HL-60 (cell line): Measurements from ENCODE around the gene RAI1.

ENCODE experiments used
- DNase-seq, 2 experiments: peaks; one replicate each; pipeline ENCODE4 v3.0.0-alpha.2; 2010 to 2020; ENCODE audit warnings: low read depth in 1 of 2, low spot score in 1 of 2
- H3K27ac ChIP-seq: fragments of 250-450 bp; sonication (Bioruptor Pico); replicated peaks from 2 replicates; pipeline ENCODE4 v1.5.1; 2020; ENCODE audit warnings: mild to moderate bottlenecking, moderate library complexity
- H3K27me3 ChIP-seq: fragments of 250-450 bp; sonication (Bioruptor Pico); 2 replicates; pipeline ENCODE4 v1.5.1; 2021; ENCODE audit warnings: mild to moderate bottlenecking, moderate library complexity; ENCODE audit not compliant: insufficient read depth, poor library complexity, severe bottlenecking
- H3K4me3 ChIP-seq: replicated peaks from 2 replicates; pipeline ENCODE4 v1.5.1; 2011; ENCODE audit warnings: mild to moderate bottlenecking, control low read depth, low read length; ENCODE audit not compliant: insufficient read depth
- CTCF ChIP-seq: IDR thresholded peaks from one replicate; pipeline ENCODE4 v1.5.1; 2011; ENCODE audit warnings: low read length, control low read depth, inconsistent platforms; ENCODE audit not compliant: insufficient read depth
- GABPA ChIP-seq: IDR thresholded peaks from 2 replicates; pipeline ENCODE4 v1.6.1; 2012; ENCODE audit warnings: low read depth
- POLR2AphosphoS5 ChIP-seq: IDR thresholded peaks from 2 replicates; pipeline ENCODE4 v1.6.1; 2012; ENCODE audit warnings: low read depth
- REST ChIP-seq: IDR thresholded peaks from 2 replicates; pipeline ENCODE4 v1.6.1; 2012; ENCODE audit warnings: low read depth; ENCODE audit not compliant: insufficient replicate concordance
- SPI1 ChIP-seq: IDR thresholded peaks from 2 replicates; pipeline ENCODE4 v1.6.1; 2012; ENCODE audit warnings: low read depth, mild to moderate bottlenecking, borderline replicate concordance

Gene RAI1

GRCh38 chr17:17789828-17790636 is 108.8 kb downstream of the RAI1 start:
- Histone ChIP-seq H3K27me3 (no peaks in the 10 kb centered on the region), H3K4me3 (no peak overlapping the region), H3K27ac (no peak overlapping the region)
- TF ChIP-seq POLR2AphosphoS5 (no peak), GABPA (no peak), CTCF (no peak), SPI1 (no peak), REST (no peak)
- no peak for DNase-seq

- no peak for TF ChIP-seq POLR2AphosphoS5
- no peak for TF ChIP-seq GABPA
- DNase-seq: no peak
- H3K27me3 ChIP-seq: no peaks in the 10 kb centered on the region
- no peak overlapping the region for H3K4me3 ChIP-seq
- H3K27ac ChIP-seq: no peak overlapping the region
Observed at GRCh38 chr17:17790637-17791464, 109.6 kb downstream of the RAI1 start.

GRCh38 chr17:17792037-17792550 is 110.8 kb downstream of the RAI1 start:
- no peak overlapping the region for H3K27ac ChIP-seq
- no peaks in the 10 kb centered on the region for H3K27me3 ChIP-seq
- no peak for TF ChIP-seq SPI1
- TF ChIP-seq GABPA: no peak
- no peak for DNase-seq
- no peak overlapping the region for H3K4me3 ChIP-seq

GRCh38 chr17:17792551-17793377 is 111.5 kb downstream of the RAI1 start:
- Histone ChIP-seq H3K4me3 (no peak overlapping the region), H3K27me3 (no peaks in the 10 kb centered on the region), H3K27ac (no peak overlapping the region)
- DNase-seq: no peak
- no peak for TF ChIP-seq REST
- no peak for TF ChIP-seq POLR2AphosphoS5
- TF ChIP-seq SPI1: no peak
- no peak for TF ChIP-seq GABPA
- no peak for TF ChIP-seq CTCF
